Measurements from ENCODE around the gene BPI. TPM values are rescaled to one million over a fixed set of nuclear protein-coding genes. Genes with fewer than 3 reads are reported as not detected.

BPI gene
- total RNA-seq, 2 donors from 2014 or later: not detected

DNA sequence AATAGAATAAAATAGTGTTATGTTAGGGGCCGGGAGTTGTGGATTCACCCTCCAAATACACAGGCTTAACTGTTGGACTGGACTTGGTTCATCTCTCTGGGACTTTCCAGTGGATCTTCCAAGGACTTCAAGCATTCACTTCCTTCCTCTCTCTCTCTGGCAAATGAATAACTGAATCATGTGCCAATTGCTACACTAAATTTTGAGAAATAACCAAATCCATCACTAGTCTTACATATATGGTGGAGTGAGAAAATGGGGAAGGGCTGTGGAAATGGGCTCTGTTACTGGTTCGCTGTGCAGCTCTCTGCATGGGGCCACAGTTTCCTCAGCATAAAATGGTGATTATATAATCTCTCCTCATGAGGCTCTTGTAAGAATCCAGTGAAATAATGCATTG lies 36.7 kb upstream of the BPI start:
- H3K4me3 ChIP-seq: no peak overlapping the region
- TF ChIP-seq, protein P1, sequence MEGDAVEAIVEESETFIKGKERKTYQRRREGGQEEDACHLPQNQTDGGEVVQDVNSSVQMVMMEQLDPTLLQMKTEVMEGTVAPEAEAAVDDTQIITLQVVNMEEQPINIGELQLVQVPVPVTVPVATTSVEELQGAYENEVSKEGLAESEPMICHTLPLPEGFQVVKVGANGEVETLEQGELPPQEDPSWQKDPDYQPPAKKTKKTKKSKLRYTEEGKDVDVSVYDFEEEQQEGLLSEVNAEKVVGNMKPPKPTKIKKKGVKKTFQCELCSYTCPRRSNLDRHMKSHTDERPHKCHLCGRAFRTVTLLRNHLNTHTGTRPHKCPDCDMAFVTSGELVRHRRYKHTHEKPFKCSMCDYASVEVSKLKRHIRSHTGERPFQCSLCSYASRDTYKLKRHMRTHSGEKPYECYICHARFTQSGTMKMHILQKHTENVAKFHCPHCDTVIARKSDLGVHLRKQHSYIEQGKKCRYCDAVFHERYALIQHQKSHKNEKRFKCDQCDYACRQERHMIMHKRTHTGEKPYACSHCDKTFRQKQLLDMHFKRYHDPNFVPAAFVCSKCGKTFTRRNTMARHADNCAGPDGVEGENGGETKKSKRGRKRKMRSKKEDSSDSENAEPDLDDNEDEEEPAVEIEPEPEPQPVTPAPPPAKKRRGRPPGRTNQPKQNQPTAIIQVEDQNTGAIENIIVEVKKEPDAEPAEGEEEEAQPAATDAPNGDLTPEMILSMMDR (IDR thresholded peaks at IDR 0.05): no peak
- no peaks in the 10 kb centered on the region for H3K9me3 ChIP-seq
- no peak overlapping the region for H3K27ac ChIP-seq
- H3K9ac ChIP-seq (ENCODE audit: low read depth in 2 of 2, low read length in 2 of 2): no peak overlapping the region
- DNase-seq: no peak
- H3K27me3 ChIP-seq: no peaks in the 10 kb centered on the region
- intact Hi-C loops (cut with DNase I): no loop called here
- no peaks in the 10 kb centered on the region for H3K4me1 ChIP-seq
- H3K36me3 ChIP-seq: no peaks in the 10 kb centered on the region

DNA sequence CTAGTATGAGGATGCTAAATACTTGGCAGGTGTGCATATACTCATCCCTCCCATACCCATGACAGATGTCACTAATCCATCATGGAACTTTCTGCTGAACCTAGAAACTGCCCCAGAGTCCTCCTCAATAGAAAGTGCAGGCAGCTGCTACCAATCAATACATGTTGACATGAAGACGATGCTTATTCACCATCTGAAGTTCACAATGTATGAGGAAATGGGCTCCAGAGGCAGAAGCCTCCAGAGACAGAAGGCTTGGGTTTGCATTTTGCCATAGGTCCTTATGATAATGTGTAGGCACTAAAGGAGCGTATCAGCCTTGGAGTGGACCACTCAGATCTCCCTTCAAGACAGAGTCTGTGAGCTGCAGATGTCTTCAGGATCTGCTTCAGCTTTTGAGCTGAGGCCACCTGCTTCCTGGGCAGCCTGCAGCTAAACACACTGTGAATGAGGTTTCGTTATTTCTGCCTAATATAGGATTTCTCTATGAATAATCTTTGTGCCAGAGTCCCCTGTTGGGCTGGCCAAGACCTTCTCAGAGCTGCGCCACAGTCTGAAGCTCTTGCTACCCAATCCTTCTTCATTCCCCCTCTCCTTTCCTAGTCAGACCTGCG lies 35.9 kb upstream of the BPI start:
- Histone ChIP-seq H3K27me3 (no peaks in the 10 kb centered on the region), H3K4me1 (no peaks in the 10 kb centered on the region), H3K36me3 (no peaks in the 10 kb centered on the region), H3K27ac (no peak overlapping the region), H3K4me3 (no peak overlapping the region), H3K9ac (ENCODE audit: low read depth in 2 of 2, low read length in 2 of 2) (no peak overlapping the region), H3K9me3 (no peaks in the 10 kb centered on the region)
- DNase-seq: no peak
- intact Hi-C loops (cut with DNase I): no loop called here
- TF ChIP-seq, protein P1 (IDR thresholded peaks at IDR 0.05): no peak

DNA sequence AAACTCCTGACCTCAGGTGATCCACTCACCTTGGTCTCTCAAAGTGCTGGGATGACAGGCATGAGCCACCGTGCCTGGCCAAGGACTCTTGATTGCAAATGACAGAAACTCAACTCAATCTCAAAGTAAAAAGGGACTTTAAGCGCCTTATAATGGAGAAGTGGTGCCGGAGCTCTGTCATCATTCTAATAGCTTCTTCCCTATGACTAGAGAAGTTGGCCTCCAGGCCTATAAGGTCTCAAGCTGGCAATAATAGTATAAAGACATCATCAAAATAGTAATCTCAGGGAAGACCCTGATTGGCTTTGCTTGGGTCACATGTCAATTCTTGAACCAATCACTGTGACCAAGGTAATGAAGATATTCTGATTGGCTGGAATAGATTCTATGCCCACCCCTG lies 34.9 kb upstream of the BPI start:
- Histone ChIP-seq H3K9me3 (no peaks in the 10 kb centered on the region), H3K4me3 (no peak overlapping the region), H3K27ac (no peak overlapping the region), H3K4me1 (no peaks in the 10 kb centered on the region), H3K9ac (ENCODE audit: low read depth in 2 of 2, low read length in 2 of 2) (no peak overlapping the region), H3K27me3 (no peaks in the 10 kb centered on the region), H3K36me3 (no peaks in the 10 kb centered on the region)
- no peak for DNase-seq
- intact Hi-C loops (cut with DNase I): no loop called here
- TF ChIP-seq, protein P1 (IDR thresholded peaks at IDR 0.05): no peak

DNA sequence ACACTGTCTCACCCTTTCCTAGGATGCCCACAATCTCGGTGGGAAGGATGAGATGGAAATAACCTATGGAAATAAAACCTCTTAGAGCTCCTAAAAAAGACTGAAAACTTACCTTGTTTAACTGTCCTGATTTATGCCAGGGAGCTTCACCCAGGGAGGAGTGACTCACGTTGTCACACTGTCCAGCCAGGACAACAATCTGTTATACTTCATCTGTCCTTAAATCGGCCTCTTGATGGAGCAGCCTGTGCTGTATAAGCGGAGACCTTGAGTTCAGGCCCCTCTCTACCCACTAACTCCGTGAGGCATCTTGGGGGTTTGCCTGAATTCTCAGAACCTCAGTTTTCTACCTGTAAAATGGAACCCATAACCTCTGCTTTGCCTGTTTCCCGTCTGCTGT lies 34.2 kb upstream of the BPI start:
- no peaks in the 10 kb centered on the region for H3K4me1 ChIP-seq
- TF ChIP-seq, protein P1 (IDR thresholded peaks at IDR 0.05): no peak

DNA sequence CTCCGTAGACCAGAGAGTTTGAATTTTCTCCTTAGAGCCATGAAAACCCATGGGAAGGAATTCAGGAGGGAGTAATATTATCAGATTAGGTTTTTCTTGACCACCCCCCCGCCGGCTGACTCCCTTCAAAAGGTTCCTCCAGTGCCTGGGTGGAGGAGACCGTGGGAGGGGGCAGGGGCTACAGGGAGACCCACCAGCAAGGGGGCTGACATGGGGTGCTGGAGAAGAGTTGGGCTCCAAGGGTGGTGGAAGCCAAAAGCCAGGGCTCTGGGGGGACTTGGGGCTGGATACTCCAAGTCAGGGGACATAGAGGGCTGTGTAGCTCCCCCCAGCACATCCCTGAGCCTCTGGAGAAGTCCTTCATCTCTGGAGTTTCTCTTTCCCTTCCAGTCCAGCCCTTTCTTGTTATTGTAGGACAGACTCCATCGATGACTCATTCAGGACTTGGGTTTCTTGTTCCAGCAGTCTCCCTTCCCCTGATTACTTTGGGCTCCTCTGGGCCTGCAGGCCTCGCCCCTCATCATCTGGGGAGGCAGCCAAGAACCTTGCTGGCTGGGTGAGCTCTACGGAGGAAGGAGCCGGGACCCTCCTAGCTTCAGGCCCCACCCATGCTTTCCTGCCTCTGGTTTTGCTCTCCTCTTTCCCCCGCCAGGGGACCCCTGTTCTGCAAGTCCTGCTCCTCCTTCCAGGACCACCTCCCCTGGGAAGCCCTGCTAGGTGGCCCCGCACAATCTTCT lies 32.9 kb upstream of the BPI start:
- no peak overlapping the region for H3K9ac ChIP-seq (ENCODE audit: low read depth in 2 of 2, low read length in 2 of 2)
- H3K27ac ChIP-seq: peak overlapping the region; percentile 40
- intact Hi-C loops (cut with DNase I): no loop called here
- no peak overlapping the region for H3K4me3 ChIP-seq
- DNase-seq: no peak
- H3K4me1 ChIP-seq: no peaks in the 10 kb centered on the region
- no peaks in the 10 kb centered on the region for H3K9me3 ChIP-seq
- TF ChIP-seq, protein P1 (IDR thresholded peaks at IDR 0.05): no peak
- H3K27me3 ChIP-seq: no peaks in the 10 kb centered on the region
- no peaks in the 10 kb centered on the region for H3K36me3 ChIP-seq

More for the DNA sequence above, 34.2 kb upstream of the BPI start:
- no peak overlapping the region for H3K9ac ChIP-seq (ENCODE audit: low read depth in 2 of 2, low read length in 2 of 2)
- DNase-seq: no peak
- no peaks in the 10 kb centered on the region for H3K27me3 ChIP-seq
- H3K36me3 ChIP-seq: no peaks in the 10 kb centered on the region
- no peak overlapping the region for H3K27ac ChIP-seq
- no peaks in the 10 kb centered on the region for H3K9me3 ChIP-seq
- intact Hi-C loops (cut with DNase I): no loop called here
- H3K4me3 ChIP-seq: no peak overlapping the region

Data from colonic mucosa (tissue), 4 donors.